Uterus (tissue), 4 donors: ENCODE measurements around the gene CDK6. TPM values are rescaled to one million over a fixed set of nuclear protein-coding genes. Genes with fewer than 3 reads are reported as not detected.

Source experiments
- DNase-seq, 2 donors: peaks; one replicate each; pipeline ENCODE4 v3.0.0-alpha.2; 2019 to 2020
- H3K27ac ChIP-seq, 2 donors: fragments of 200-600 bp; sonication (generic); 1 replicate in 1 of 2; 2 replicates in 1 of 2; pipeline ENCODE4 v1.5.1; 2016 to 2018
- H3K27me3 ChIP-seq, 2 donors: fragments of 200-600 bp; sonication (generic); one replicate each; pipeline ENCODE4 v1.5.1; 2018 to 2019; ENCODE audit warnings: control low read depth in 1 of 2
- H3K36me3 ChIP-seq, 2 donors: fragments of 200-600 bp; sonication (generic); one replicate each; pipeline ENCODE4 v1.5.1; 2019; ENCODE audit warnings: control low read depth in 1 of 2
- H3K4me1 ChIP-seq, 2 donors: fragments of 200-600 bp; sonication (generic); one replicate each; pipeline ENCODE4 v1.5.1; 2018 to 2019; ENCODE audit warnings: control low read depth in 1 of 2
- H3K4me3 ChIP-seq, 2 donors: fragments of 200-600 bp; sonication (generic); 1 replicate in 1 of 2; 2 replicates in 1 of 2; pipeline ENCODE4 v1.5.1; 2018 to 2019; ENCODE audit warnings: mild to moderate bottlenecking in 1 of 2
- H3K9me3 ChIP-seq, 2 donors: fragments of 200-600 bp; sonication (generic); one replicate each; pipeline ENCODE4 v1.5.1; 2019; ENCODE audit warnings: control low read depth in 1 of 2
- CTCF ChIP-seq, 4 experiments: fragments of 200-600 bp in 2 of 4; fragments of 450-650 bp in 2 of 4; sonication (generic) in 2 of 4; IDR thresholded peaks; one replicate each; pipeline ENCODE4 v1.5.1; 2016 to 2019; ENCODE audit warnings: antibody characterized with exemption in 4 of 4, mild to moderate bottlenecking in 2 of 4, moderate library complexity in 1 of 4
- POLR2A ChIP-seq, 2 donors: fragments of 450-650 bp; IDR thresholded peaks; one replicate each; pipeline ENCODE4 v1.6.1; 2016; ENCODE audit warnings: antibody characterized with exemption in 2 of 2, mild to moderate bottlenecking in 1 of 2, moderate library complexity in 1 of 2
- intact Hi-C: fragments of 100-400 bp; cut with DNase I; formaldehyde crosslinking; loops from one replicate; pipeline ENCODE4 v1.15.1; 2023; ENCODE audit warnings: low total_unique reads
- total RNA-seq, 4 donors: library from RNA; depleted of rRNA in 3 of 4; stranded (reverse); fragments of >200 nt in 3 of 4; gene quantifications; one replicate each; pipeline versions ENCODE4 v1.1.0 to v1.2.4, GENCODE V29; 2014 to 2023
- donor health status: DM: yes; HTN: yes; CAD: no.

CDK6 gene
- total RNA-seq, 4 donors from 2014 or later = 5.9 to 117 (median 15.2) TPM

GRCh38 chr7:92880212-92881090, 44.1 kb upstream of the CDK6 start:
- intact Hi-C loops = no loop called here
- Histone ChIP-seq H3K27me3 (no peaks in the 10 kb centered on the region), H3K27ac (no peak overlapping the region), H3K9me3 (no peaks in the 10 kb centered on the region), H3K36me3 (no peaks in the 10 kb centered on the region), H3K4me3 (no peak overlapping the region), H3K4me1 (no peaks in the 10 kb centered on the region)
- TF ChIP-seq CTCF (IDR thresholded peaks at IDR 0.05) = no peak
- no peak for TF ChIP-seq POLR2A (IDR thresholded peaks at IDR 0.05)
- no peak for DNase-seq

- Histone ChIP-seq H3K27me3 (no peaks in the 10 kb centered on the region), H3K36me3 (no peaks in the 10 kb centered on the region), H3K4me3 (no peak overlapping the region), H3K9me3 (no peaks in the 10 kb centered on the region), H3K4me1 (no peaks in the 10 kb centered on the region), H3K27ac (no peak overlapping the region)
- DNase-seq = no peak
- intact Hi-C loops = no loop called here
- TF ChIP-seq CTCF (IDR thresholded peaks at IDR 0.05) (no peak), POLR2A (IDR thresholded peaks at IDR 0.05) (no peak)
These were observed 41.0 kb upstream of the CDK6 start for GRCh38 chr7:92877367-92877766.

- intact Hi-C loops = no loop called here
- Histone ChIP-seq H3K36me3 (no peaks in the 10 kb centered on the region), H3K4me1 (no peaks in the 10 kb centered on the region), H3K27ac (no peak overlapping the region), H3K27me3 (no peaks in the 10 kb centered on the region), H3K9me3 (no peaks in the 10 kb centered on the region), H3K4me3 (no peak overlapping the region)
- TF ChIP-seq POLR2A (IDR thresholded peaks at IDR 0.05) (no peak), CTCF (IDR thresholded peaks at IDR 0.05) (no peak)
- no peak for DNase-seq
These were observed 40.5 kb upstream of the CDK6 start for GRCh38 chr7:92876836-92877235.

- Histone ChIP-seq H3K27me3 (no peaks in the 10 kb centered on the region), H3K27ac (no peak overlapping the region), H3K4me1 (no peaks in the 10 kb centered on the region), H3K36me3 (no peaks in the 10 kb centered on the region), H3K4me3 (no peak overlapping the region), H3K9me3 (no peaks in the 10 kb centered on the region)
- intact Hi-C loops = no loop called here
- TF ChIP-seq CTCF (IDR thresholded peaks at IDR 0.05) (no peak), POLR2A (IDR thresholded peaks at IDR 0.05) (no peak)
- no peak for DNase-seq
These were observed 39.3 kb upstream of the CDK6 start for GRCh38 chr7:92875719-92876118.

GRCh38 chr7:92875173-92875572, 38.8 kb upstream of the CDK6 start:
- intact Hi-C loops = no loop called here
- DNase-seq = no peak
- Histone ChIP-seq H3K9me3 (no peaks in the 10 kb centered on the region), H3K27ac (no peak overlapping the region), H3K36me3 (no peaks in the 10 kb centered on the region), H3K4me1 (no peaks in the 10 kb centered on the region), H3K27me3 (no peaks in the 10 kb centered on the region), H3K4me3 (no peak overlapping the region)
- TF ChIP-seq CTCF (IDR thresholded peaks at IDR 0.05) (no peak), POLR2A (IDR thresholded peaks at IDR 0.05) (no peak)
